CD14-positive monocyte (primary cell): ENCODE measurements around the gene IKZF1. TPM values are rescaled to one million over a fixed set of nuclear protein-coding genes. Genes with fewer than 3 reads are reported as not detected.

Experiments used
- DNase-seq, 3 donors: peaks; one replicate each; pipeline ENCODE4 v3.0.0-alpha.2; 2011 to 2022
- H2AFZ ChIP-seq: 2 replicates; pipeline ENCODE4 v1.6.0; 2012; ENCODE audit warnings: mild to moderate bottlenecking, low read depth, low read length, inconsistent platforms; ENCODE audit not compliant: insufficient read depth, poor library complexity, severe bottlenecking
- H3K27ac ChIP-seq, 2 donors: 1 replicate in 1 of 2; 2 replicates in 1 of 2; pipeline ENCODE4 v1.5.1; 2012 to 2013; ENCODE audit warnings: low read length in 2 of 2, control low read depth in 1 of 2, inconsistent platforms in 1 of 2, low read depth in 1 of 2, mild to moderate bottlenecking in 1 of 2
- H3K27me3 ChIP-seq, 2 donors: one replicate each; pipeline versions ENCODE4 v1.6.0 to v1.6.1; 2011 to 2013; ENCODE audit warnings: low read length in 2 of 2; ENCODE audit not compliant: control insufficient read depth in 2 of 2, insufficient read depth in 2 of 2
- H3K36me3 ChIP-seq, 2 donors: replicated peaks in 1 of 2; 1 replicate in 1 of 2; 2 replicates in 1 of 2; pipeline versions ENCODE4 v1.5.1 to v1.6.1; 2012 to 2013; ENCODE audit warnings: low read length in 2 of 2, control low read depth in 1 of 2, inconsistent platforms in 1 of 2, mild to moderate bottlenecking in 1 of 2; ENCODE audit not compliant: insufficient read depth in 2 of 2, control insufficient read depth in 1 of 2
- H3K4me1 ChIP-seq, 2 donors: 1 replicate in 1 of 2; 2 replicates in 1 of 2; pipeline versions ENCODE4 v1.5.1 to v1.6.1; 2012 to 2013; ENCODE audit warnings: low read length in 2 of 2, control low read depth in 1 of 2, inconsistent platforms in 1 of 2, mild to moderate bottlenecking in 1 of 2, moderate library complexity in 1 of 2; ENCODE audit not compliant: insufficient read depth in 2 of 2, control insufficient read depth in 1 of 2
- H3K4me2 ChIP-seq: replicated peaks from 2 replicates; pipeline ENCODE3; 2012; ENCODE audit warnings: low read length, moderate library complexity, mild to moderate bottlenecking; ENCODE audit not compliant: poor library complexity, severe bottlenecking; ENCODE audit errors: extremely low read depth
- H3K4me3 ChIP-seq, 3 experiments: fragments of 200-600 bp in 1 of 3; sonication (generic) in 1 of 3; replicated peaks in 1 of 3; 1 replicate in 2 of 3; 2 replicates in 1 of 3; pipeline ENCODE4 v1.5.1; 2011 to 2013; ENCODE audit warnings: low read length in 3 of 3, mild to moderate bottlenecking in 3 of 3, control low read depth in 2 of 3, low read depth in 2 of 3, inconsistent platforms in 1 of 3, moderate library complexity in 1 of 3
- H3K79me2 ChIP-seq: 2 replicates; pipeline ENCODE4 v1.6.0; 2012; ENCODE audit warnings: mild to moderate bottlenecking, control low read depth, inconsistent platforms, low read length, moderate library complexity; ENCODE audit not compliant: insufficient read depth
- H3K9ac ChIP-seq: 2 replicates; pipeline ENCODE4 v1.6.0; 2017; ENCODE audit warnings: low read length, mild to moderate bottlenecking; ENCODE audit not compliant: insufficient read depth, poor library complexity, severe bottlenecking
- H3K9me3 ChIP-seq, 2 donors: replicated peaks in 1 of 2; 1 replicate in 1 of 2; 2 replicates in 1 of 2; pipeline versions ENCODE4 v1.5.1 to v1.6.1; 2012 to 2013; ENCODE audit warnings: low read length in 2 of 2, control low read depth in 1 of 2; ENCODE audit not compliant: control insufficient read depth in 1 of 2, insufficient read depth in 1 of 2
- H4K20me1 ChIP-seq: 2 replicates; pipeline ENCODE4 v1.6.0; 2012; ENCODE audit warnings: mild to moderate bottlenecking, low read length, control low read depth, moderate library complexity; ENCODE audit not compliant: insufficient read depth
- H3K27ac Mint-ChIP-seq, 7 donors: one replicate each; pipeline ENCODE4 v1.8.0; 2020; ENCODE audit warnings: mild to moderate bottlenecking in 7 of 7, mixed read lengths in 7 of 7, moderate library complexity in 6 of 7, inconsistent platforms in 2 of 7
- H3K27me3 Mint-ChIP-seq, 3 donors: one replicate each; pipeline ENCODE4 v1.8.0; 2021 to 2022; ENCODE audit warnings: low read depth in 3 of 3, mild to moderate bottlenecking in 3 of 3, mixed read lengths in 3 of 3, moderate library complexity in 3 of 3, inconsistent platforms in 1 of 3
- H3K36me3 Mint-ChIP-seq, 2 donors: one replicate each; pipeline ENCODE4 v1.8.0; 2020; ENCODE audit warnings: mixed read lengths in 2 of 2, inconsistent platforms in 1 of 2, mild to moderate bottlenecking in 1 of 2
- H3K4me1 Mint-ChIP-seq: one replicate; pipeline ENCODE4 v1.8.0; 2020; ENCODE audit warnings: mild to moderate bottlenecking, mixed read lengths
- H3K4me3 Mint-ChIP-seq, 2 donors: one replicate each; pipeline ENCODE4 v1.8.0; 2020; ENCODE audit warnings: mild to moderate bottlenecking in 2 of 2, mixed read lengths in 2 of 2, moderate library complexity in 1 of 2
- H3K9me3 Mint-ChIP-seq, 7 donors: one replicate each; pipeline ENCODE4 v1.8.0; 2020 to 2022; ENCODE audit warnings: mixed read lengths in 7 of 7, mild to moderate bottlenecking in 6 of 7, moderate library complexity in 6 of 7, inconsistent platforms in 2 of 7
- WGBS: methylation state at CpG from one replicate; pipeline ENCODE4 v1.1.5; 2013; ENCODE audit warnings: missing lambda C conversion rate; ENCODE audit not compliant: insufficient coverage; 5-methylcytosine and 5-hydroxymethylcytosine counted together
- intact Hi-C, 2 donors: fragments of 100-400 bp; cut with micrococcal nuclease; formaldehyde crosslinking; loops; one replicate each; pipeline versions ENCODE4 v1.15.0 to v1.15.1; 2023
- polyA plus RNA-seq, 3 donors: library from polyadenylated mRNA; depleted of rRNA in 1 of 3; unstranded in 2 of 3; stranded (reverse) in 1 of 3; fragments of 300-500 nt in 2 of 3; fragments of >200 nt in 1 of 3; fragmentation: Illumina TruSeq in 2 of 3; gene quantifications; 1 replicate in 2 of 3; 2 replicates in 1 of 3; pipeline ENCODE4 v1.2.3, GENCODE V29; 2012 to 2021
- TF ChIP-seq, protein P1 (sequence below): fragments of 200-600 bp; IDR thresholded peaks from one replicate; pipeline ENCODE4 v1.8.0; 2022; ENCODE audit warnings: antibody characterized with exemption, mild to moderate bottlenecking

Gene IKZF1
- polyA plus RNA-seq, 3 donors, result 38.4 to 130 (median 80.2) TPM

GRCh38 chr7:50268223-50268622 is 36.3 kb upstream of the IKZF1 start:
- peaks cover 0 to 2% (median 0%) of the 10 kb centered on the region in 3 donors for H3K27me3 Mint-ChIP-seq
- Histone ChIP-seq H4K20me1 (no peaks in the 10 kb centered on the region), H3K4me1 (peaks cover 62 to 74% of the 10 kb centered on the region in 2 donors), H3K27ac (no peak overlapping the region), H3K79me2 (no peaks in the 10 kb centered on the region), H2AFZ (peak overlapping the region; percentile 69), H3K27me3 (no peaks in the 10 kb centered on the region), H3K36me3 (no peaks in the 10 kb centered on the region), H3K9me3 (no peaks in the 10 kb centered on the region), H3K4me2 (no peak overlapping the region), H3K4me3 (no peak overlapping the region), H3K9ac (no peak overlapping the region)
- no peak for DNase-seq
- WGBS, result 100% methylated on average over 1 of the region's 4 CpGs
- no peak overlapping the region for H3K4me3 Mint-ChIP-seq
- intact Hi-C loops, result loop anchor here in 1 of 2 donors (10.0 kb wide), 1 partner anchor 53 kb away; no protein-coding TSS in a partner anchor
- TF ChIP-seq, protein P1, sequence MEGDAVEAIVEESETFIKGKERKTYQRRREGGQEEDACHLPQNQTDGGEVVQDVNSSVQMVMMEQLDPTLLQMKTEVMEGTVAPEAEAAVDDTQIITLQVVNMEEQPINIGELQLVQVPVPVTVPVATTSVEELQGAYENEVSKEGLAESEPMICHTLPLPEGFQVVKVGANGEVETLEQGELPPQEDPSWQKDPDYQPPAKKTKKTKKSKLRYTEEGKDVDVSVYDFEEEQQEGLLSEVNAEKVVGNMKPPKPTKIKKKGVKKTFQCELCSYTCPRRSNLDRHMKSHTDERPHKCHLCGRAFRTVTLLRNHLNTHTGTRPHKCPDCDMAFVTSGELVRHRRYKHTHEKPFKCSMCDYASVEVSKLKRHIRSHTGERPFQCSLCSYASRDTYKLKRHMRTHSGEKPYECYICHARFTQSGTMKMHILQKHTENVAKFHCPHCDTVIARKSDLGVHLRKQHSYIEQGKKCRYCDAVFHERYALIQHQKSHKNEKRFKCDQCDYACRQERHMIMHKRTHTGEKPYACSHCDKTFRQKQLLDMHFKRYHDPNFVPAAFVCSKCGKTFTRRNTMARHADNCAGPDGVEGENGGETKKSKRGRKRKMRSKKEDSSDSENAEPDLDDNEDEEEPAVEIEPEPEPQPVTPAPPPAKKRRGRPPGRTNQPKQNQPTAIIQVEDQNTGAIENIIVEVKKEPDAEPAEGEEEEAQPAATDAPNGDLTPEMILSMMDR, result no peak
- peak overlapping the region in 3 of 7 donors; percentile 49 to 80 (median 68) for H3K27ac Mint-ChIP-seq
- peaks cover 0 to 2% of the 10 kb centered on the region in 2 donors for H3K36me3 Mint-ChIP-seq
- H3K9me3 Mint-ChIP-seq, result no peaks in the 10 kb centered on the region
- peaks cover 81% of the 10 kb centered on the region for H3K4me1 Mint-ChIP-seq

DNA sequence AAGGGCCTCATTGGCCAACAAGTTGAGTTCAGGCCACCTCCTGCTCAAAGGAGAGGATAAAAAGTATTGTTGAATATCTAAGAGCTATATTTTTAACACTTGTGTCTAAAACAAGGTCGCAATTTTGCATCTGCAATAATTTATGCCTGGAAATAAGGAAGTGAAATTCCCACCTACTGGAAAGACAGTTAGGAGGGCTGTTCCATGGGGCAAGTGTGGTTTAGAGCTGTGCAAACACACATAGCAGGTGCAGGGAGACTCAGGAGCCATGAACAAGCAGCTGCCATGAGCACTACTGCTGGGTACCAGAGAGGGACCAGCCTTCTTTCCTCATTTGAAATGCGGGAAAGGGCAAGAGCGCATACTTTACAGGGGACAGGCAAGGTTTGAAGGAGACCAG is 35.5 kb upstream of the IKZF1 start:
- H3K27ac Mint-ChIP-seq, result peak overlapping the region in 1 of 7 donors; percentile 57
- no peak overlapping the region for H3K27ac ChIP-seq
- no peaks in the 10 kb centered on the region for H3K9me3 ChIP-seq
- H3K36me3 ChIP-seq, result no peaks in the 10 kb centered on the region
- H3K27me3 Mint-ChIP-seq, result peaks cover 0 to 1% (median 0%) of the 10 kb centered on the region in 3 donors
- peaks cover 61 to 74% of the 10 kb centered on the region in 2 donors for H3K4me1 ChIP-seq
- H3K4me1 Mint-ChIP-seq, result peaks cover 81% of the 10 kb centered on the region
- WGBS, result 100% methylated on average over 1 of the region's 3 CpGs
- H3K4me2 ChIP-seq, result no peak overlapping the region
- no peaks in the 10 kb centered on the region for H3K79me2 ChIP-seq
- H3K9me3 Mint-ChIP-seq, result no peaks in the 10 kb centered on the region
- TF ChIP-seq, protein P1, result no peak
- no peaks in the 10 kb centered on the region for H3K27me3 ChIP-seq
- no peaks in the 10 kb centered on the region for H4K20me1 ChIP-seq
- no peak overlapping the region for H3K4me3 Mint-ChIP-seq
- H2AFZ ChIP-seq, result peak overlapping the region; percentile 41
- H3K36me3 Mint-ChIP-seq, result peaks cover 0 to 2% of the 10 kb centered on the region in 2 donors
- H3K9ac ChIP-seq, result no peak overlapping the region
- intact Hi-C loops, result loop anchor here in 1 of 2 donors (10.0 kb wide), 1 partner anchor 54 kb away; no protein-coding TSS in a partner anchor
- H3K4me3 ChIP-seq, result no peak overlapping the region
- DNase-seq, result no peak
